Measurements from ENCODE around the gene CFAP157. TPM values are rescaled to one million over a fixed set of nuclear protein-coding genes. Genes with fewer than 3 reads are reported as not detected.
A peak's percentile ranks its signal among the peaks of the same experiment; 100 is the strongest.

CFAP157 gene
- total RNA-seq, 1 donor from 2014 or later = not detected

- Histone ChIP-seq H3K9me3 (no peaks in the 10 kb centered on the region), H3K27me3 (peaks cover 5% of the 10 kb centered on the region), H3K36me3 (no peaks in the 10 kb centered on the region), H3K4me3 (no peak overlapping the region), H3K27ac (no peak overlapping the region), H3K4me1 (peaks cover 14% of the 10 kb centered on the region)
- DNase-seq (ENCODE audit: extremely low spot score in 2 of 2) = no peak
- TF ChIP-seq POLR2A (IDR thresholded peaks at IDR 0.05) (no peak), POLR2AphosphoS5 (IDR thresholded peaks at IDR 0.05; ENCODE audit: insufficient read depth in 1 of 2, low read depth in 1 of 2) (no peak), CTCF (IDR thresholded peaks at IDR 0.05) (no peak)
- intact Hi-C loops (cut with DNase I) = no loop called here
Measured at GRCh38 chr9:127751269-127752054, 44.7 kb downstream of the CFAP157 start.

DNA sequence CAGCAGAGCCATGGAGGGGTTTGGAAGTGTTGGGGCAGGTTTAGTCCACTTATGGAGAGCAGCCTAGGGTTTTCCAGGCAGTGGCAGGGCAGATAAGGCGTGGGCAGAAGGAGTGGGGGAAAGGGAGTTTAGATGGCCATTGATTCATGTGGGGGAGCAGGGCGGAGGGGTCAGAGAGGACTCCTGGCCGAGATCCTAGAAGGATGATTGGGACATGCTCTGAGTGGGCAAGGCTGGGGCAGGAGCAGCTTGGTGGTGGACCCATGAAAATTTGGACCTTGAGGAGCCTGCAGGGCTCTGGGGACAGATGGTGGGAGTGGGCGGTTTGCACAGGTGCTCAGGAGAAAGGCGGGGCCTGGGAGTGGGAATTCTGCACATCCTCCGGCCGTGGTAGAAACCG is 46.4 kb downstream of the CFAP157 start:
- Histone ChIP-seq H3K4me3 (no peak overlapping the region), H3K9me3 (no peaks in the 10 kb centered on the region), H3K27ac (no peak overlapping the region), H3K36me3 (no peaks in the 10 kb centered on the region), H3K4me1 (peaks cover 14% of the 10 kb centered on the region), H3K27me3 (peaks cover 5% of the 10 kb centered on the region)
- no peak for TF ChIP-seq CTCF (IDR thresholded peaks at IDR 0.05)
- no peak for TF ChIP-seq POLR2AphosphoS5 (IDR thresholded peaks at IDR 0.05; ENCODE audit: insufficient read depth in 1 of 2, low read depth in 1 of 2)
- intact Hi-C loops (cut with DNase I) = no loop called here
- no peak for DNase-seq (ENCODE audit: extremely low spot score in 2 of 2)

GRCh38 chr9:127753622-127754021 is 46.8 kb downstream of the CFAP157 start:
- TF ChIP-seq POLR2AphosphoS5 (IDR thresholded peaks at IDR 0.05; ENCODE audit: insufficient read depth in 1 of 2, low read depth in 1 of 2) (no peak), POLR2A (IDR thresholded peaks at IDR 0.05) (no peak), CTCF (IDR thresholded peaks at IDR 0.05) (no peak)
- H3K4me3 ChIP-seq = no peak overlapping the region
- peaks cover 14% of the 10 kb centered on the region for H3K4me1 ChIP-seq
- intact Hi-C loops (cut with DNase I) = no loop called here
- H3K36me3 ChIP-seq = no peaks in the 10 kb centered on the region
- no peak for DNase-seq (ENCODE audit: extremely low spot score in 2 of 2)
- no peaks in the 10 kb centered on the region for H3K9me3 ChIP-seq
- H3K27ac ChIP-seq = no peak overlapping the region
- H3K27me3 ChIP-seq = peaks cover 5% of the 10 kb centered on the region

DNA sequence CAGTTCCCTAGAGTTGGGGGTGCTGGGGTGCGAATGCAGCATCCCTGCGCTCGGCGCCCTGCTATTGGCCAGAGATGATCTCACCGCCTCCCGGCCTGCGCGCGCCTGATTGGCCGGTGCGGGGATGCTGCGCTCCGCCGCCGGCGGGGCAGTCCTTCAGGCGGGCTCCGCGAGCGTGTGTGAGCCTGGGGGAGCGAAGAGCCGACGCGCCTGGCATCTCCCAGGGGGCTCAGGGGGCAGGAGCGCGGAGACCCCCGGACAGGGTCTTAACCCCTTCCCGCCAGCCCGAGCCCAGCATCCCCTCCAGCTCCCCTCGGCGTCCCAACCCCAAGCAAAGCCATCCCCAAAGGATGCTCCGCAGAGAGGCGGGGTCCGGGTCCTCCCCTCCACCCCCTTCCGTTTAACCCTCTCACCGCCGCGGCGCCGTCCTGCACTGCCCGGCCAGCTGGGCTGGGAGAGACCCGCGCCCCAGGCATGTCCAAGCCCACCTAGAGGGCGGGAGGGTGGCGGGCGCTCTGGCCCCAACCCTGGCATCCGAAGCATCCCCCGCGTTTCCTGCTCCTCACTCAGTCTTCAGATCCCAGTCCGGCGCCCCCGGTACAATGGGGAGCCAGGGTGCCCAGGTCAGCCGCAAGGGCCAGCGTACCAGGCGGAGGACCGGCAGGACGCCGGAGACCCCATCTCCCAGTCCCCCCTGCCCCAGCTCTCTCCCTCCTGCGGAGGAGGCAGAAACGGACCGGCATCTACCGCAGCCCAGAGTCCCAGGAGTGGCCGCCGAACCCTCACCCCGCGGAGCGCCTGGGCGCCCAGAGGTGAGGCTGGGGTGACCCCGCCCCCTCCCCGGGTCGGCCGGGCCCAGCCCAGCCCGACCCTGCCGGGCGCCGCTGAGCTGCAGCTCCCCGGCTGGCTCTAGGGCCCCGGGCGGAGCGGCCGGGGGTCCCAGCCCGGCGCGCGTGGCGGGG is 47.6 kb downstream of the CFAP157 start:
- Histone ChIP-seq H3K36me3 (no peaks in the 10 kb centered on the region), H3K27me3 (peaks cover 5% of the 10 kb centered on the region), H3K4me1 (peaks cover 14% of the 10 kb centered on the region), H3K27ac (no peak overlapping the region), H3K9me3 (no peaks in the 10 kb centered on the region), H3K4me3 (peak overlapping the region in 1 of 2 donors; percentile 6)
- intact Hi-C loops (cut with DNase I) = no loop called here
- no peak for TF ChIP-seq POLR2AphosphoS5 (IDR thresholded peaks at IDR 0.05; ENCODE audit: insufficient read depth in 1 of 2, low read depth in 1 of 2)
- no peak for TF ChIP-seq POLR2A (IDR thresholded peaks at IDR 0.05)
- TF ChIP-seq CTCF (IDR thresholded peaks at IDR 0.05) = no peak
- no peak for DNase-seq (ENCODE audit: extremely low spot score in 2 of 2)

Data from vagina (tissue), 2 donors.